AG20443 (cell line): Measurements from ENCODE around the gene OR52E6.

Source experiments
- DNase-seq: peaks from one replicate; pipeline ENCODE4 v3.0.0; 2012; ENCODE audit warnings: low spot score, mixed read lengths

Gene OR52E6

GRCh38 chr11:5841797-5842196, at the start of gene OR52E6:
TSS of gene OR52E6 (minus strand) at chr11:5841897. CDS start at chr11:5841897, 0 bp downstream.
- DNase-seq, result no peak

DNA sequence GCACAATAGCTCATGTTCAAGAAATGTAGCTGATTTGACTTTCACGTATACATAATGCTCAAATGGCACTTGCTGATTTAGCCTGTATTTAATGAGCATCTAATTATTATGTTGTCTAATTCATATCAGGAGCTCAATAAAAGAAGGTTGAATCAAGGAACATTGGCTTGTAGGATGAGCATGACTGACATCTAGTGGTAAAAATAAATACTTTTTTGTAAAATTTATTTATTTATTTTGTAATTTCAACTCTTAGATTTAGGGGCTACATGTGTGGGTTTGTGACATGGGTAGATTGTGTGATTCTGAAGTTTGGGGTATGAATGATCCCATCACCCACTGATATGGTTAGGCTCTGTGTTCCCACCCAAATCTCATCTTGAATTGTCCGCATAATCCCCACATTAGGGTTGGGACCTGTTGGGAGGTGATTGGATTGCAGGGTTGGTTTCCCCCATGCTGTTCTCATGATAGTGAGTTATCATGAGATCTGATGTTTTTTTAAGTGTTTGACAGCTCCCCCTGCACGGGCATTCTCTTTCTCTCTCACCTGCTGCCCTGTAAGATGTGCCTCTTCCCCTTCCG, 49.6 kb upstream of the OR52E6 start:
- DNase-seq, result peak; percentile 11

GRCh38 chr11:5887661-5888060, 46.0 kb upstream of the OR52E6 start:
- DNase-seq, result no peak

GRCh38 chr11:5887172-5887571, 45.5 kb upstream of the OR52E6 start:
- no peak for DNase-seq

DNA sequence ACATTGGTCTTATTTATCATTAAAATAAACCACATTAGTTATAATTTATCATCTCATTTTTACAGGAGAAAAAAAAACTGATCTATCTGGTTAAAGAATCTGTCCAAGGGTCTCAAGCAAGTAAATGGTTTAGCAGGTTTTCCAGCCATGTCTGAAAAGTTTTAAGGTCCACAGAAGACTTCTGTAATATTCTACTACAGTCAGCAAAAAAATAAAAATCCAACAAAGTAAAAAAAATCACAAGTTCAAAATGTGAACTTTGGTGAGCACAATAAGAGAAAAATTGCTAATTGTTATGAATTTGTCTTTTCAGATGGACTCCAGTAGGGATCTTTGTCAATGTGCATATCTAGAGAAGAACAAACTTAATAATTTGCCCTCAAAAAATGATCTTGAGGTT, 40.1 kb upstream of the OR52E6 start:
- DNase-seq, result no peak

DNA sequence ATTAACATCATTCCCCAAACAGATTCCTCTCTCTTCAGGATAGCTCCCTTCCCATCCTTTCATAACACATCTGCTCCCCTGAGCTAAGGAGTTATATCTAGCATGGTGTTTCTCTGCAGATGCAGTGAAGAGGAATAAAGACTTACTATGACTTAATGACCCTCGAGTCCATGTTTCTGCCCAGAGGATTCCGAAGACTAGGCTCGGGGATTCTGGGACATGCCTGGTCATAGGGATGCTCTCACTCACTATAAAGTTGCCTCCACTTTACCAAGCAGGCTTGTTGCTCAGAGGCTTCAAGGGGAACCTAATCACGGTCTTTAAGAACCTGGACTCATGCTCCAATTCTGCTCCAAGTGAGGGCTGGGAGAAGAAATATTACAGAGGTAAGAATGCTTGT, 38.6 kb upstream of the OR52E6 start, which contains the start of gene OR52E4:
OR52E4 (plus strand) TSS at position 301 of the 400 bp plus-strand sequence. CDS start 3,664 bp downstream, outside the sequence.
- DNase-seq, result no peak

GRCh38 chr11:5878564-5878963, 36.9 kb upstream of the OR52E6 start:
- no peak for DNase-seq

- DNase-seq, result no peak
Observed at GRCh38 chr11:5865826-5866225, 24.1 kb upstream of the OR52E6 start.

GRCh38 chr11:5857590-5857989, 15.9 kb upstream of the OR52E6 start, which contains the start of gene OR52E8:
TSS of gene OR52E8 (minus strand) at chr11:5857690. CDS start at chr11:5857690, 0 bp downstream.
- no peak for DNase-seq

GRCh38 chr11:5851002-5851401, 9.3 kb upstream of the OR52E6 start:
- DNase-seq, result no peak

DNA sequence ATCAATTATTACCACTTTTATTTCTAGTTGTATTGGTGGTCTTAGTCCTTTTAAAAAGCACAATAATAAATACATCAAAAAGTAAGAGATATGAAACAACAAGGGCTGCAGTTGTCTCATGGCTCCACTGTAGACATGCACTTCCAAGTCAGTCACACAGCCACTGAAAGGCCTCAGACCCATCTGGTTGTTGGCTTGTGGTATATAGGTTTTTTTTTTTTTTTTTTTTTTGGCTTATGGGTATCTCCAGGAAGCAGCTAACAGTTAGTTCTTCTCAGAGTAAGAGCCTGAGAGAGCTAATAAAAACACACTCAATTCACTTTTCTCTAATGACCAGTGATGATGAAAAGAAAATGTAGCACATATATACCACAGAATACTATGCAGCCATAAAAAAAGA, 6.0 kb upstream of the OR52E6 start:
- DNase-seq, result no peak

GRCh38 chr11:5846701-5847100, 5.0 kb upstream of the OR52E6 start:
- DNase-seq, result no peak

DNA sequence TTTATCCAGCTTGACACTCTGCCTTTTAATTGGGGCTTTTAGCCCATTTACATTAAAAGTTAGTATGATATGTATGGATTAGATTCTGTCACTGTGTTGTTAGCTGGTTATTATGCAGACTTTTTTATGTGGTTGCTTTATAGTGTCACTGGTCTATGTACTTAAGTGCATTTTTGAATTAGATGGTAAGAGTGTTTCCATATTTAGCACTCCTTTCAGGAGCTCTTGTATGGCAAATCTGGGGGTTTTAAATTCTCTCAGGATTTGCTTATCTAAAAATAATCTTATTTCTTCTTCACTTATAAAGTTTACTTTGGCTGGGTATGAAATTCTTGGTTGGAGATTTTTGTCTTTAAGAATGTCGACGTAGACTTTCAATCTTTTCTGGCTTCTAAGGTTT, 4.0 kb downstream of the OR52E6 start:
- no peak for DNase-seq

DNA sequence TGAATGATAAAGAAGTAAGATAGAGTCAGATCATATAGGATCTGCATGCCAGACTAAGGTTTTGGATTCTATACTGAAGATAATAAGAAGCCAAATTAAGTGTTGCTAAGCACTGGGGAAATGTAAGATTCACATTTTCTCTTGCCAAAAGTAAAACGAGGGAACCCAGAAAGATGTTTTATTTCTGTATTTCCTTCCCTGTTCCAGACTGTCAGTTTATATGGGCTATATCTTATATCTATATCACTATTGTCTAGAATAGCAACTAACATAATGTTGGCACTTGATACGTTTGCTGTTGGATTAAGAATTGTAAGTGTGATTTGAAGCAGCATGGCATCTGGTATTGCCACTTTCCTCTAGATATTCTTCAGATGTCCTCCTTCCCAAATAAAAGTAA, 8.3 kb downstream of the OR52E6 start:
- DNase-seq, result no peak

GRCh38 chr11:5831196-5831829, 10.4 kb downstream of the OR52E6 start:
- DNase-seq, result no peak

GRCh38 chr11:5818245-5818886, 23.3 kb downstream of the OR52E6 start:
- DNase-seq, result no peak

GRCh38 chr11:5815534-5815933, 26.2 kb downstream of the OR52E6 start:
- DNase-seq, result no peak

- DNase-seq, result no peak
Observed at GRCh38 chr11:5809905-5810795, 31.5 kb downstream of the OR52E6 start.

DNA sequence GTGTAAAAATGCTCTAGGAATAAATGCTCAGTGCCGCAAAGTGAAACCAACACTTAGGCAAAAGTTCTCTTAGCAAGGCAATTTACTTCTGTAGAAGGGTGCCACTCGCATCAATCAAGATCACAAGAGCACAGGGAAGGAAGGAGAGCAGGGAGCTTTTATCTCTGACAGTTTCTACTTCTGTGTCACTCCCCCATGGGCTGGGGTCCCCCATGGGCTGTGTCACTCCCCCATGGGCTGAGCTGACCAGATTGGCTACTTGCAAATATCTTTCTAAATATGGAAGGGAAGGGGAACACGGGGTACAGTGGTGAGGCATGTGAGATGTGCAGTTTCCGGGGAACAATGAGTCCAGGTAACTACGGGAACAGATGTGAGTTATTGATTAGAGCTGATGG, 32.6 kb downstream of the OR52E6 start:
- DNase-seq, result no peak

DNA sequence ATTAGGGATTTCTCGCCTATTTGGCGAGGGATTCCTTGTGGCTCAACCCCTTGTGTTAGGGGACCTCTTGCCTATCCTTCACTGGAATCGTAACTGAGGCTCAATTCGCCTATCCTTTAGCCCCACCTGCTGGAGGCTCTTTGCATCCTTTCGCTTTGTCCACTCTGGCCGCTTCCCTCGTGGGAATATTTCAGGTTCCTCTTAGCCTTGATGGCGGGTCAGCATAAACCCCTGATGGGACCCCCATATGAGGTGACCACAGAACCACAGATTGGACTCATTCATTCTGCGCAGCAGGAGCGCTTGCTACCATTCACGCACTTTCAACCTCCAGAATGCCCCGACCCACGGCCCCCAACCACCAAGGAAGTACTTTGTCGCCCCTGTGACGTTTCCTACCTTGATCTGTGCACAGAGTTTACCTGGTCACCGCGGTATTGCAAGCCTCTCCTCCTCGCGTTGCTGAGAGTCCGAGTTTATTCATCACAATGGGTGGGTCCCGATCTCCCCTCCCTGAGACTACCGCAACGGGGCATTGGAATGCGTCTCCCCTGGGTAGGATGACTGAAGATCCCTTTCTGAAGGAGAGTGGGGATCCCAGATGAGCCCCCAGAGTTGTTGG, 33.1 kb downstream of the OR52E6 start, which contains the start of gene OR52N2:
OR52N2 (plus strand) TSS at position 425 of the 622 bp plus-strand sequence. CDS start 11,412 bp downstream, outside the sequence.
- peak; percentile 74 for DNase-seq

GRCh38 chr11:5807580-5807979, 34.1 kb downstream of the OR52E6 start:
- no peak for DNase-seq

DNA sequence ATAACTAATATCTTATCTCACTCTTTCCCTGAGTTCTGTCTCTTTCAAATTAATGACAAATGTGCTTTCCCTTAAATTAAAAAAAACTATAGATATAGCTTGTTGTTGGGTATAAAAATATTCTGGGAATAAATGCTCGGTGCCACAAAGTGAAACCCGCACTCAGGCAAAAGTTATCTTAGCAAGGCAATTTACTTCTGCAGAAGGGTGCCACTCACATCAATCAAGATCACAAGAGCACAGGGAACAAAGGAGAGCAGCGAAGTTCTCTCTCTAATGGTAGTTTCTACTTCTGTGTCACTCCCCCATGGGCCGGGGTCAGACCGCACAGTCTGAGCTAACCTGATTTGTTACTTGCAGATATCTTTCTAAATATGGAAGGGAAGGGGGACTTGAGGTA, 37.7 kb downstream of the OR52E6 start:
- DNase-seq, result no peak
